A549 (cell line): ENCODE measurements around the gene KCNJ6. TPM values are rescaled to one million over a fixed set of nuclear protein-coding genes. Genes with fewer than 3 reads are reported as not detected.
A peak's percentile ranks its signal among the peaks of the same experiment; 100 is the strongest.
"Not testable (repeated sequence)": the region's sequence is repeated elsewhere in the genome, so short reads cannot be mapped to it uniquely, and the experiment has no call there.

Source experiments
- ATAC-seq, 2 experiments: fragments of 200-7000 bp in 1 of 2; fragments of >200 bp in 1 of 2; cut with Nextera tagmentation in 1 of 2; cut with Tn5 transposase in 1 of 2; 3 replicates each; pipeline versions ENCODE4 v1.8.0 to v1.9.1; 2018 to 2020; ENCODE audit warnings: mild to moderate bottlenecking in 1 of 2, moderate library complexity in 1 of 2
- CTCF ChIA-PET: fragments of 300-600 bp; sonication (Branson Sonifier 250); formaldehyde crosslinking; extraction: SDS; loops from one replicate; lab custom pipeline; 2021; ENCODE audit warnings: antibody characterized with exemption, inconsistent platforms; lab: Yijun Ruan, JAX
- POLR2A ChIA-PET: fragments of 350-600 bp; formaldehyde crosslinking; extraction: SDS; loops from one replicate; lab custom pipeline; 2021; ENCODE audit warnings: antibody characterized with exemption, inconsistent platforms; lab: Yijun Ruan, JAX
- DNase-seq, 2 experiments: peaks; one replicate each; pipeline versions ENCODE4 v3.0.0 to v3.0.0-alpha.2; 2011 to 2016; ENCODE audit warnings: low read depth in 1 of 2, low spot score in 1 of 2
- FAIRE-seq: peaks from 2 replicates; lab custom pipeline; 2011; peaks lifted over from hg19 to GRCh38; lab: Jason Lieb, UNC
- H3K27ac ChIP-seq, 2 experiments: fragments of >200 bp; sonication (Bioruptor Twin); formaldehyde crosslinking; 3 replicates each; pipeline ENCODE4 v1.5.1; 2016 to 2017
- H3K4me1 ChIP-seq: fragments of >200 bp; sonication (Bioruptor Twin); formaldehyde crosslinking; 3 replicates; pipeline ENCODE4 v1.6.1; 2016
- H3K4me2 ChIP-seq: fragments of >200 bp; sonication (Bioruptor Twin); formaldehyde crosslinking; 3 replicates; pipeline ENCODE4 v1.6.1; 2016
- H3K4me3 ChIP-seq: fragments of >200 bp; sonication (Bioruptor Twin); formaldehyde crosslinking; 3 replicates; pipeline ENCODE4 v1.5.1; 2016
- H3K9me3 ChIP-seq: fragments of >200 bp; sonication (Bioruptor Twin); formaldehyde crosslinking; 3 replicates; pipeline ENCODE4 v1.6.1; 2016
- ATOH8 ChIP-seq: fragments of 250-450 bp; sonication (Bioruptor Pico); IDR thresholded peaks from 2 replicates; pipeline ENCODE4 v1.5.0; 2020; ENCODE audit warnings: low read depth, mild to moderate bottlenecking, moderate library complexity
- BHLHE40 ChIP-seq: IDR thresholded peaks from 2 replicates; pipeline ENCODE4 v1.6.1; 2012; ENCODE audit warnings: low read depth, low read length, inconsistent platforms
- CHD4 ChIP-seq: fragments of 200-600 bp; sonication (generic); IDR thresholded peaks from 2 replicates; pipeline ENCODE4 v1.6.1; 2016; ENCODE audit warnings: antibody characterized with exemption, mild to moderate bottlenecking, borderline replicate concordance
- EHF ChIP-seq: fragments of 250-450 bp; sonication (Bioruptor Pico); IDR thresholded peaks from 2 replicates; pipeline ENCODE4 v1.5.0; 2020; ENCODE audit warnings: mild to moderate bottlenecking
- ELK1 ChIP-seq: fragments of 150-350 bp; IDR thresholded peaks from 2 replicates; pipeline ENCODE4 v1.6.1; 2014; ENCODE audit warnings: low read depth, mild to moderate bottlenecking, low read length
- EP300 ChIP-seq, 2 experiments: fragments of >200 bp; sonication (Bioruptor Twin); formaldehyde crosslinking; IDR thresholded peaks; 2 replicates in 1 of 2; 3 replicates in 1 of 2; pipeline ENCODE4 v1.6.1; 2016 to 2017
- FOSB ChIP-seq: fragments of 250-450 bp; sonication (Bioruptor Pico); IDR thresholded peaks from 2 replicates; pipeline ENCODE4 v1.5.0; 2020; ENCODE audit warnings: mild to moderate bottlenecking, moderate library complexity
- KDM1A ChIP-seq: fragments of 200-600 bp; sonication (generic); IDR thresholded peaks from 2 replicates; pipeline ENCODE4 v1.6.1; 2016; ENCODE audit warnings: low read depth, mild to moderate bottlenecking
- MAFK ChIP-seq: fragments of 450-650 bp; IDR thresholded peaks from 2 replicates; pipeline ENCODE4 v1.6.1; 2014; ENCODE audit not compliant: partially characterized antibody
- MAX ChIP-seq: IDR thresholded peaks from 2 replicates; pipeline ENCODE4 v1.6.1; 2012
- MYC ChIP-seq: IDR thresholded peaks from 2 replicates; pipeline ENCODE4 v1.6.1; 2012; ENCODE audit warnings: mild to moderate bottlenecking, inconsistent platforms, low read length, improper control_type of control experiment, borderline replicate concordance
- NPAS2 ChIP-seq: fragments of 250-450 bp; sonication (Bioruptor Pico); IDR thresholded peaks from 2 replicates; pipeline ENCODE4 v1.8.0; 2022; ENCODE audit warnings: mild to moderate bottlenecking, moderate library complexity, borderline replicate concordance
- NR3C1 ChIP-seq: fragments of >200 bp; sonication (Bioruptor Twin); formaldehyde crosslinking; IDR thresholded peaks from 3 replicates; pipeline ENCODE4 v1.6.1; 2017
- PBX3 ChIP-seq: IDR thresholded peaks from 2 replicates; pipeline ENCODE4 v1.6.1; 2012
- PHF8 ChIP-seq: fragments of 200-600 bp; sonication (generic); IDR thresholded peaks from 2 replicates; pipeline ENCODE4 v1.6.1; 2016; ENCODE audit warnings: low read depth, mild to moderate bottlenecking, antibody characterized with exemption, moderate library complexity, borderline replicate concordance
- RAD21 ChIP-seq, 2 experiments: fragments of >200 bp in 1 of 2; sonication (Bioruptor Twin) in 1 of 2; formaldehyde crosslinking in 1 of 2; IDR thresholded peaks in 1 of 2; conservative IDR thresholded peaks in 1 of 2; 2 replicates in 1 of 2; 3 replicates in 1 of 2; pipeline ENCODE4 v1.6.1; 2012 to 2018; ENCODE audit warnings: inconsistent platforms in 1 of 2
- WGBS: methylation state at CpG from one replicate; pipeline ENCODE4 v1.1.6; 2017; ENCODE audit errors: missing lambda C conversion rate; 5-methylcytosine and 5-hydroxymethylcytosine counted together
- polyA plus RNA-seq, 4 experiments: library from polyadenylated mRNA; depleted of rRNA in 3 of 4; stranded (reverse); fragments of >200 nt; fragmentation: RNase III in 1 of 4; extraction: RNeasy Plus Mini Kit Qiagen cat#74134 plus additional on column Dnase treatment in 1 of 4; gene quantifications; 2 replicates in 3 of 4; 3 replicates in 1 of 4; pipeline ENCODE4 v1.2.3, GENCODE V29; 2011 to 2017
- TF ChIP-seq, protein P1 (sequence below): fragments of 250-450 bp; sonication (Bioruptor Pico); IDR thresholded peaks from 2 replicates; pipeline ENCODE4 v1.5.0; 2021; ENCODE audit warnings: mild to moderate bottlenecking, moderate library complexity, borderline replicate concordance
- TF ChIP-seq, protein P2 (sequence below): fragments of >200 bp; sonication (Bioruptor Twin); formaldehyde crosslinking; IDR thresholded peaks from 3 replicates; pipeline ENCODE4 v1.5.1; 2016

Gene KCNJ6
- polyA plus RNA-seq, 2 of the 4 experiments (the other 2 are of a cell fraction), result 0.68 to 1.4 TPM

- H3K4me3 ChIP-seq, result no peak overlapping the region
- POLR2A ChIA-PET, result no interaction called here
- no peak for TF ChIP-seq ATOH8 (CRISPR knock-in tag)
- TF ChIP-seq BHLHE40, result no peak
- TF ChIP-seq ELK1, result no peak
- CTCF ChIA-PET, result interaction anchor here (2.7 kb wide), 1 partner anchor 80 kb away, joined by 8 read pairs; no protein-coding TSS in a partner anchor
- H3K4me2 ChIP-seq, result no peak overlapping the region
- 90% methylated on average over 8 of the region's 8 CpGs for WGBS
- DNase-seq, result no peak
- no peak for ATAC-seq
- no peak overlapping the region for H3K27ac ChIP-seq
- no peaks in the 10 kb centered on the region for H3K9me3 ChIP-seq
- no peaks in the 10 kb centered on the region for H3K4me1 ChIP-seq
- no peak for FAIRE-seq
Measured at GRCh38 chr21:37644636-37645035, 271.6 kb downstream of the KCNJ6 start.

- not testable (repeated sequence) for H3K4me3 ChIP-seq, H3K4me2 ChIP-seq
Measured at GRCh38 chr21:37643862-37644261, 272.4 kb downstream of the KCNJ6 start.

DNA sequence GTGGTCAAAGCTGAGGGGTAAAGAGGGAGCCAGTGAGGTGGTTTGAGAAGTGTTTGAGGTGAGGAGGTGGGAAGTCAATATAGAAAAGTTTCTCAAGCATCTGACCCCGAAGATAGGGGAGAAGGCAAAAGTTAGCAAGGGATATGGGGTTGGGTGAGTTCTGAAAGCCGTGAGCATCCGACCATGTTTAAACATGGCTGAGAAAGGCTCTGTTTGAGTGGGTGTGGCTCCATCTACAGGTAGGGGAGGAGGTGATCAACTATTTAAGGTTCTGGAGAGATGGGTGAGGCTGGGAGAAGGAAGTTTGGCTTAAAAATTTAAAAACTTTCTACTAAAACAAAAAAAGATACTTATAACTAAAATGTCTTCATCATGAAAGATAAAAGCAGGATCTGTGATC, 273.8 kb downstream of the KCNJ6 start:
- Histone ChIP-seq H3K4me3 (no peak overlapping the region), H3K9me3 (no peaks in the 10 kb centered on the region), H3K27ac (peak overlapping the region in 1 of 2 experiments; percentile 37; a peak in 1 of 6 replicates), H3K4me2 (no peak overlapping the region), H3K4me1 (no peaks in the 10 kb centered on the region; the same call in 2 of the 3 replicates)
- peak in 1 of 2 experiments; percentile 37 for DNase-seq
- POLR2A ChIA-PET, result interaction anchor here (1.5 kb wide), 1 partner anchor 79 kb away, joined by 6 read pairs; no protein-coding TSS in a partner anchor
- FAIRE-seq, result no peak
- no peak for TF ChIP-seq MYC
- peak; percentile 28 to 53; a peak in 3 of 5 replicates for TF ChIP-seq RAD21 (conservative IDR thresholded peaks at IDR 0.05 in 1 of 2, IDR thresholded peaks at IDR 0.05 in 1 of 2)
- TF ChIP-seq MAFK, result no peak
- no peak for TF ChIP-seq BHLHE40
- TF ChIP-seq, protein P1, sequence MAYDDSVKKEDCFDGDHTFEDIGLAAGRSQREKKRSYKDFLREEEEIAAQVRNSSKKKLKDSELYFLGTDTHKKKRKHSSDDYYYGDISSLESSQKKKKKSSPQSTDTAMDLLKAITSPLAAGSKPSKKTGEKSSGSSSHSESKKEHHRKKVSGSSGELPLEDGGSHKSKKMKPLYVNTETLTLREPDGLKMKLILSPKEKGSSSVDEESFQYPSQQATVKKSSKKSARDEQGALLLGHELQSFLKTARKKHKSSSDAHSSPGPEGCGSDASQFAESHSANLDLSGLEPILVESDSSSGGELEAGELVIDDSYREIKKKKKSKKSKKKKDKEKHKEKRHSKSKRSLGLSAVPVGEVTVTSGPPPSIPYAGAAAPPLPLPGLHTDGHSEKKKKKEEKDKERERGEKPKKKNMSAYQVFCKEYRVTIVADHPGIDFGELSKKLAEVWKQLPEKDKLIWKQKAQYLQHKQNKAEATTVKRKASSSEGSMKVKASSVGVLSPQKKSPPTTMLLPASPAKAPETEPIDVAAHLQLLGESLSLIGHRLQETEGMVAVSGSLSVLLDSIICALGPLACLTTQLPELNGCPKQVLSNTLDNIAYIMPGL, result no peak
- no peak for TF ChIP-seq PHF8
- TF ChIP-seq PBX3, result no peak
- no peak for TF ChIP-seq NR3C1
- TF ChIP-seq EP300 (IDR thresholded peaks at IDR 0.05), result no peak
- no peak for TF ChIP-seq CHD4
- TF ChIP-seq NPAS2 (CRISPR knock-in tag), result no peak
- no peak for TF ChIP-seq KDM1A
- no peak for TF ChIP-seq MAX
- TF ChIP-seq, protein P2, sequence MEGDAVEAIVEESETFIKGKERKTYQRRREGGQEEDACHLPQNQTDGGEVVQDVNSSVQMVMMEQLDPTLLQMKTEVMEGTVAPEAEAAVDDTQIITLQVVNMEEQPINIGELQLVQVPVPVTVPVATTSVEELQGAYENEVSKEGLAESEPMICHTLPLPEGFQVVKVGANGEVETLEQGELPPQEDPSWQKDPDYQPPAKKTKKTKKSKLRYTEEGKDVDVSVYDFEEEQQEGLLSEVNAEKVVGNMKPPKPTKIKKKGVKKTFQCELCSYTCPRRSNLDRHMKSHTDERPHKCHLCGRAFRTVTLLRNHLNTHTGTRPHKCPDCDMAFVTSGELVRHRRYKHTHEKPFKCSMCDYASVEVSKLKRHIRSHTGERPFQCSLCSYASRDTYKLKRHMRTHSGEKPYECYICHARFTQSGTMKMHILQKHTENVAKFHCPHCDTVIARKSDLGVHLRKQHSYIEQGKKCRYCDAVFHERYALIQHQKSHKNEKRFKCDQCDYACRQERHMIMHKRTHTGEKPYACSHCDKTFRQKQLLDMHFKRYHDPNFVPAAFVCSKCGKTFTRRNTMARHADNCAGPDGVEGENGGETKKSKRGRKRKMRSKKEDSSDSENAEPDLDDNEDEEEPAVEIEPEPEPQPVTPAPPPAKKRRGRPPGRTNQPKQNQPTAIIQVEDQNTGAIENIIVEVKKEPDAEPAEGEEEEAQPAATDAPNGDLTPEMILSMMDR, result 0 out of 3 replicates have a peak, but pooled peaks have one; percentile 18
- TF ChIP-seq FOSB (CRISPR knock-in tag), result no peak
- no peak for TF ChIP-seq EHF (CRISPR knock-in tag)
- 60% methylated on average over 3 of the region's 3 CpGs for WGBS
- CTCF ChIA-PET, result interaction anchor here (0.9 to 2.7 kb wide), 2 partner anchors 78 to 714 kb away, joined by 4 to 8 read pairs; no protein-coding TSS in a partner anchor
- peak; percentile 53 to 59; a peak in 3 of 6 replicates for ATAC-seq

More at GRCh38 chr21:37643862-37644261, 272.4 kb downstream of the KCNJ6 start:
- ChIA-PET POLR2A (interaction anchor here (1.5 kb wide), 1 partner anchor 80 kb away, joined by 6 read pairs; no protein-coding TSS in a partner anchor), CTCF (interaction anchor here (1.3 to 2.7 kb wide), 2 partner anchors 25 to 80 kb away, joined by 3 to 8 read pairs; no protein-coding TSS in a partner anchor)
- DNase-seq, ATAC-seq, H3K27ac ChIP-seq, FAIRE-seq, H3K4me1 ChIP-seq, H3K9me3 ChIP-seq: not testable (repeated sequence)
